Activated T-cell treated with anti-CD3 and anti-CD28 coated beads for 4 hours (primary cell): ENCODE results near the gene ABHD4.
A peak's percentile ranks its signal among the peaks of the same experiment; 100 is the strongest.
"Not testable (repeated sequence)": the region's sequence is repeated elsewhere in the genome, so short reads cannot be mapped to it uniquely, and the experiment has no call there.

ENCODE experiments used
- DNase-seq: peaks from one replicate; pipeline ENCODE4 v3.0.0-alpha.2; 2020

Gene ABHD4

DNA sequence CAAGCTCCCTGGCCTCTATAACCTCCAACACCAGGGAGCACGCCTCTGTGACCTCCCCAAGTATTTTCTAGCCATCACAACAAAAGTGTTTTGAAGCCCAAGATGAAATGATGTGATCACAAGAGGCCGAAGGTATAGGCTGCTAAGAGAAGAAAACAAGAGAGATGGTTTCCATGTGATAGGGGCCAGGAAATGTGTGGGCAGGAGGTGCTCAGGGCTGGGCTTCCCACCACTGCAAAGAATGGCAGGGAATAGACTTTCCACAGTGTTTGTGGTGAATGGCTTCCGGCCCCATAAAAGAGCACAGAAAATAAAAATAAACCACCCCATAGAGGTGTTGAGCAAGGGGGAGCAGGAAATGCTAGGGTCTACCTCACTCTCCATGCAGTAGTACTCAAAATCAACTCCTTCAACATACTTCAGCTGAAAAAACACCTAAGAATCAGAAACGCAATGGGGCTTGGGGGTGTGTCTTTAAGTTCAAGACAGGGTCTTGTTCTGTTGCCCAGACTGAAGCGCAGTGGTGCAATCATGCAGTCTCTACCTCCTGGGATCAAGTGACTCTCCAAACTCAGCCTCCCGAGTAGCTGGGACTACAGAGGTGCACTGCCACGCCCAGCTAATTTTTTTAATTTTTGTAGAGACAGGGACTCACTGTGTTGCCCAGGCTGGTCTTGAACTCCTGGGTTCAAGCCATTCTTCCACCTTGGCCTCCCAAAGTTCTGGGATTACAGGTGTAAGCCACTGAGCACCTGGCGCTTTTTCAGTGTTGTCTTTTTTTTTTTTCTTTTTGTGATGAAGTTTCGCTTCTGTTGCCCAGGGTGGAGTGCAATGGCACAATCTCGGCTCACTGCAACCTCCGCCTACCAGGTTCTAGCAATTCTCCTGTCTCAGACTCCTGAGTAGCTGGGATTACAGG, 36.2 kb upstream of the ABHD4 start:
- DNase-seq = peak; percentile 67

DNA sequence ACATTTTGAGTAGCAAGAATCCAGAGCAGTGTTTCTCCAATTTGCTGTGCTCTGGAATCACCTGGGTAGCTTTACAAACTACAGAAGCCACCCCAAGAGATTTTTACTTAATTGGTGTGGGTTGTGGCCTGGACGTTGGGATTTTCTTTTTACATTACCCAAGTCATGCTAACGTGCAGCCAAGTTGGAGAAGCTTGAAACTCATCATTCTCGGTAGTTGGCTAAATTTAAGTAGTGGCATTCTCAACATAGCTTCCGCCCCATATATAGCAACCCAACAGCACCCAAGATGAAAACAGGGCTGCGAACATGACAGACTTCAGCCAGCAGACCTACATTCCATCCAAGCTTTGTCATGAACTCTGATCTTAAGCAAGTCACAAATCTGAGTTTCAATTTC, 34.1 kb upstream of the ABHD4 start:
- DNase-seq = no peak

DNA sequence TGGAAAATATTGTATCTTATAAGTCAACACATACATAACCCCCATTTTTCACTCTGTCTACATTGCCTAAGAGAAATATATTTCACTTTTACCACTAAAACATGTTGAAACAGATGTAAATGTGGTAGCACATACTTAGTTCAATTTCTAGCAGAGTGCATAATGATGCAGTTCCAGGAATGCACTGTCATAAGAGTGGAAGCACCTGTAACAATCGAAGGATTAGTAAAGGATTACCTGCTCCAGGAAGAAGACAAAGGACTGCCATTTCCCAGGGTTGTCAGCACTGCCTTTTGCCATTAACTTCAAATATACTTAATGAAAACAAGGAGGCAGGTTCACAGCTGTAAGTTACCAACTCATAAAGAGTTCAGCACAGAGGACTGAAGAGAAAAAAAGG, 33.6 kb upstream of the ABHD4 start:
- DNase-seq = no peak

DNA sequence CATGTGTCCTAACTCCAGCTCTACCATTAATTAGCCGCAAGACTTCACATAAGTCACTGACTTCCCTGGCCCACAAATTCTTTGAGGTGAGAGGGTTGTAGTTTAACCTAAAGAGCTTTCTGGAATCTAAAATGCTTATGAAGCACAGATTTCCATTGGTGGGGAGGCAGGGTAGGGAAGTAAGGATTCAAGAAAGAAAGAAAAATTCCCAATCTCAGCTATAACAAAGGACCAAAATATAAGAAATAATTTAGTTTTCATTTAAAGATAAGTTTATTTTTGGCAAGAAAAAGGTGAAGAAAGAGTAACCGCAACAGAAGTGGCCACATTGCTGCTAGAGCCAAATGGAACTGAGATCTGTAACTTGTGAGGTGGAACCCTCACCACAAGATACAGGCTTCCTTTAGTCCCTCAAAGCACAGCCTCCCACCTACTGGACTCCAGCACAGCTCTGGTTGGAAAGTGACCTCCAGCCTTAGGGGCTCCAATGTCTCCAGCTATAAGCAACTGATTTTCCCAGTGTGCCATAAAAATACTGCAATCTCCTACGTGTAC, 32.6 kb upstream of the ABHD4 start:
- DNase-seq = no peak

DNA sequence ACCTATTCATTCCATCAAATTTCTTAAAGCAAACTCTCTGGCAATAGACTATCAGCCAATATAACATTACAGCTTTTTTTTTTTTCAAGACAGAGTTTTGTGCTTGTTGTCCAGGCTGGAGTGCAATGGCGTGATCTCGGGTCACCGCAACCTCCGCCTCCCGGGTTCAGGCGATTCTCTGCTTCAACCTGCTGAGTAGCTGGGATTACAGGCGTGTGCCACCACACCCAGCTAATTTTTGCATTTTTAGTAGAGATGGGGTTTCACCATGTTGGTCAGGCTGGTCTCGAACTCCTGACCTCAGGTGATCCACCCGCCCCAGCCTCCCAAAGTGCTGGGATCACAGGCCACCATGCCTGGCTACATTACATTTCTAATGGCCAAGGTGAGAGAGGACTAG, 31.8 kb upstream of the ABHD4 start:
- DNase-seq = not testable (repeated sequence)

DNA sequence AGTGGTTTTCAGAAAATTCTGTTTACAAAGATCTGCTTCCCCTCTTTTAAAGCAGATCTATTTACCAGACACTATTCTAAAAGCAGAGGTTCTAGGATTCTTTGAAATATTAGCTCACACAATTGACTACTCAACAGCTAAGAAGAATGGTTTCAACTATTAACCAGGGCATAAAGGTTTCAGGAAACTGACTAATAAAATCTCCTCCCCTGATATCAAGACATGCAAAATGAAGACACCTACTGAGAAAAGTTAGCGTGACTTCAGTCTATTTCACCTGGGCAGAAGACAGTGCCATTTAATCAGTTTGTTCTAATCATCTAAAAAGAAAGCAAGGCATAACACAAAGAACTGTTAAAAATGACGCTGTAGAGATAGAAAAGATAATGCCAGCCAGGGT, 31.3 kb upstream of the ABHD4 start:
- DNase-seq = no peak

DNA sequence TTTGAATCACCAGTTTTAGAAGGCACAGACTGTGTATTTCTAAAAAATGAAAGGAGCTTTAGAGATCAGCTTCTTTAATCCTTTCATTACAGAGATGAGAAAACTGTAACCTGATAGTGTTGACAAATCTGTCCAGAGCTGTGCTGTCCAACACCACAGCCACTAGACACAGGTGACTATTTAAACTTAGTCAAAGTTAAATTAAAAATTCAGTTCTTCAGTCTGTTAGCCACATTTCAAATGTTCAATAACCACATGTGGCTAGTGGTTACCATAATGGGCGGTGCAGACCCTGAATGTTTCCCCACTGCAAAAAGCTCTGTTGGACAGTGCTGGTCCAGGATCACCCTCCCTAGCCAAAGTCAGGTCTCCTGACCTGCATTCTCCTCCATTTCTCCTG, 30.7 kb upstream of the ABHD4 start:
- DNase-seq = no peak

DNA sequence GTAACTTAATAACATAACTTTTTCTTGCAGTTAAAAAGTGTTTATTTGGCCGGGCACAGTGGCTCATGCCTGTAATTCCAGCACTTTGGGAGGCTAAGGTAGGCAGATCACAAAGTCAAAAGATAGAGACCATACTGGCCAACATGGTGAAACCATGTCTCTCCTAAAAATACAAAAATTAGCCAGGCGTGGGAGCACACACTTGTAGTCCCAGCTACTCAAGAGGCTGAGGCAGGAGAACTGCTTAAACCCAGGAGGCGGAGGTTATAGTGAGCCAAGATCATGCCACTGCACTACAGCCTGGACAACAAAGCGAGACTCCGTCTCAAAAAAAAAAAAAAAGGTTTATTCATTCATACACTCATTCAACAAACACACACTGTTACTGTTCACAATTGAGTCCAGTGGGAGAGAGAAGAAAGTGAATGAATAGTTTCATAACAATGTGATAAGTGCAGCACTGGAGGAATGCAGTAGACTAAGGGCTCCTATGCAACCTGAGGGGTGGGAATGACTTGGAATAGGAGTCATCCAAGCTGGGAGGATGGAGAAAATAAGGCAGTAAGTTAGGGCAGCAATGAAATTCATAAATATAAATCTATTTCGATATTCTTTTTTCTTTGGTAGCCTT, 28.9 kb upstream of the ABHD4 start:
- no peak for DNase-seq

DNA sequence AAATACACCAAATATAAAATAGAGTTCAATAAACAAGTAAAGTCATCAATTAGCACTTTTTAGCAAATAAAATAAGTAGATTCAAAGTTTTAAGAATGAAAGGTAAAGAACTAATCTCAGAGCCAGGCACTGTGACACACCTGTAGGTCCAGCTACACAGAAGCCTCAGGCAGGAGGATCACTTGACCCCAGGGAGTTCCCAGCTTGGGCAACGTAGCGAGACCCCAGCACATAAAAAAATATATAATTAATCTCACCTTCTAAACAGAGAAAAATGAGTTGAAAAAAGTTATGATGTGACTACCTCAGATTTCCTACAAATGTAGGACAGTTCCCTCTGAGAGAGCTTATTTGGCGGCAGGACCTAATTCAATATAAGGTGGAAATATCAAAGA, 28.4 kb upstream of the ABHD4 start:
- DNase-seq = no peak

DNA sequence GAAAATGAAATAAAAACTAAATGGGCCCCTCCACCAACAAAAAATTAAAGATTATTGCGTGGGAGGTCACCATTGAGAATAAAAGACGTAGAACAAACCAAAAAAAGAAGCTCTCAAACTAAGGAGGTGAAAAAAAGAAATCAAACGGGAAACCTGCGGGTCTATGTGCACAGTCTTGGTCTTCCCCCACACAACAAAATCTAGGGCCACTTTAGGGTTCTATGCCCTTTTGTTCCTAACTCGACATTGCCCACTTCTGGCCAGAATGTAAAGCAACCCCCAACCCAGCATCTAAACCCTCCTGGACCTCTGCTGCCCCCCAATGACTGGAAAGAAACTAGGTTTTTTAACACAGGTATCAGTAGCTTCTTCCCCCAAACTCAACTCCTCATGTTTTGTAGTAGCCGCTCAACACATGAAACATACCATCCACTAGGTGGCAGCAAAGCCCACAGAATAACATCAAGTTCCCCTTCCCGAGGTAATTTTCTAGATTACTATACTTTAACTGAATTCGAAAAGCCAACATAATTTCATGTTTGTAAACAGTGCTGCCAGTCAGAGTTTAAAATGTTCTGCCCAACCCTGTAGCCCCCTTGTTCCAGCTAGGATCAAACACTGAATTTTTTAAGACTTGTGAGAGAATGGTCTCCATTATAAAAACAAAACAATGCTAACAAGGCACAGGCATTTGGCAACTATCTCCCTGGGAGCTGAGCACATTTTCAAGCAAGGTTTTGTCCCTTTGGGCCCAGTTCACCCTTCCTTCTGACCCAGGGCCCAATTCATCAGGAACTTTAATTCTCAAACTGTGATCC, 27.8 kb upstream of the ABHD4 start:
- DNase-seq = peak; percentile 77

DNA sequence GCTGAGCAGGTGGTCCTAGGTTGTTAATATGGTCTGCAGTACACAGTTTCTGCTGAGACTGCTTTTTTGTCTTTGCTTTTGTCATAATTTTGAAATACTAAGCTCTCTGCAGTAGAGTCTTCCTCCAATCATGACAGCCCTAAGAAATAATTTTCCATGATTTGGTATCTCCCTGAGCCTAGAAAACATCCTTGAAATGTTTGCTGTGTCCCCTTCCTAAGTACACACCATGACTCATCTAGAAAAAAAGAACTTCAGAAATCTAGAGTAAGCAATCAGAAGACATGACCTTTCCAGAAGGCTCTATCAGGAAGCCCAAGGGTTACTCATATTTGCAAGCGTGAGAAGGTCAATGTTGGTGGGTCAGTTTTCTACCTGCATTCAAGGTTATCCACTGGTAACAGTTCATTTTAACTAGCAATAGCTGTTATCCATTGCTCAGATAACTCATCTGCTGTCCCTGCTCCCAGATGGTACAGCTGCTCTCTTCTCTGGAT, 25.5 kb upstream of the ABHD4 start:
- no peak for DNase-seq

DNA sequence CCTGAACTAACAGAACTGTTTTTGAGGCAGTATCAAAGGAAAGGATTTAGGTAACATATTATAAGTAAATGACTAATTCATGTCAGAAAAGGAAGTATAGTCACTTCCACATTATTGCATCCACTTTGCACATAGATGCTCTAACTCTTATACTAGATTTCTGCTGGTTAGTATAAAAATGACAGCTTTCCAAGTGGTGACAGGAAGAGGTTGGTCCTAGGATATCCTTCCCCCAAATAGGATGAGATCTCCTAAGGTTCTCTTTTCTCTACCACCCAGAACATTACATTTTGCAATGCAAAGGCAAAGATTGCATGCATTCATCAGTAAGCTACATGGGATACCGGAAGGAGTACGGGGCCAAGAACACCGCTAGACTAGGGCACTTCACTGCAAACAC, 24.3 kb upstream of the ABHD4 start:
- DNase-seq = no peak

DNA sequence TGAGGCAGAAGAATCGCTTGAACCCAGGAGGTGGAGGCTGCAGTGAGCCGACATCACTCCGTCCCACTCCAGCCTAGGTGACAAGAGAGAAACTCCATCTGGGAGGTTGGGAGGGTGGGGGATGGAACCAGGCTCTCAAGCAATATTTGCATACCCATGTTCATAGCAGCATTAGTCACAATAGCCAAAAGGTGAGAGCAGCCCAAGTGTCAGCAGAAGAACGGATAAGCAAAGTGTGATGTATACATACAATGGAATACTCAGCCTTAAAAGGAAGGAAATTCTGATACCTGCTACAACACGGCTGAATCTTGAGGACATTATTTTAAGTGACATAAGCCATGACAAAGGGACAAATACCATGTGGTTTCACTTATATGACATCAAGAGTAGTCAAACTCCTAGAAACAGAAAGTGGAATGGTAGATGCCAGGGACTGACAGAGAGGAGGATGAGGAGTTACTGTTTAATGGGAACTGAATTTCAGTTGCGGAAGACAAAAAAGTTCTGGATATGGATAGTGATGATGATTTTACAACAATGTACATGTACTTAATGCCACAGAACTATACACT, 20.7 kb upstream of the ABHD4 start:
- no peak for DNase-seq

DNA sequence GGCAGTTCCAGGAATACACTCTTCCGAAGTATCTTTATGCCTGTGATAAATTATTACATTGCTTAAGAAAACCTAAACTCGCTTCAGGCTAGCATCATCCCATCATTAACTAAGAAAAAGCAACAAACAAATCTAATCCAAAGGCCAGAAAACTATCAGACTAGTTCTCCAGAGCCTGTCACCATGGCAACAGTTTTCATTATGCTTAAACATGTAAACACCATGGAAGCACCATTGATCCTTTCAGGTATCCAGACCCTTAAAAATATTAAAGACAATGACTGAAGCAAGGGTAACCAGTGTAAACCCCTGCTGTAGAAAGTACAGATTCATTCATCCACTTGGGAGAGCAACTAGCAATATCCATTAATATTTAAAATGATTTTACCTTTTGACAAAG, 18.9 kb upstream of the ABHD4 start:
- no peak for DNase-seq

DNA sequence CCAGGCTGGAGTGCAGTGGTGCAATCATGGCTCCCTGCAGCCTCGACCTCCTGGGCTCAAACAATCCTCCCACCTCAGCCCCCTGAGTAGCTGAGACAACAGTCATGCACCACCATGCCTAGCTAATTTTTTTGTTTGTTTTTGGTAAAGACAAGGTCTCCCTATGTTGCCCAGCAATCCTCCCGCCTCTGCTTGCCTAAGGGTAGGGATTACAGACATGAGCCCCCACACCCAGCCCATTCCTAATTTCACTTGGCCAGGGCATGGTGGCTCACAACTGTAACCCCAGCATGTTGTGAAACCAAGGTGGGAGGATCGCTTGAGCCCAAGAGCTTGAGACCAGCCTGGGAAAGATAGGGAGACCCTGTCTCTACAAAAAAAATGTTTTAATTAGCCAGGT, 18.2 kb upstream of the ABHD4 start:
- no peak for DNase-seq

DNA sequence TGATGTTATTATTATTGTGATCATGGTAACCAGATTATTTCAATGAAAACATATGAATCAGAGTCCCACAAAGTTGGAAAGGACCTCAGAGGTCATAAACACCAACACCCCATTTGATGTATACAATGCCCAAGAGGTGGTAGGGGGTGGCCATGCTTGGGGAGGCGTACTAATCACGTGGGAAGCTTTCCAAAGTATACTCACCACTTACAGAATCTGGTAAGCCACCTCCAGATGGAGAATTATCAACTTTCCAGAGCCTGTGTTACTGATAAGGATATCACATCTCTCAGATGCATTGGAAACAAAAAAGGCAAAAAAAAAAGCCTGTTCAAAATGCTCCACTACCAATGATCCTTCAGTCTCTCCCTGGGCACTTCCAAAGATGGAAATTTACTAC, 17.5 kb upstream of the ABHD4 start:
- DNase-seq = no peak

DNA sequence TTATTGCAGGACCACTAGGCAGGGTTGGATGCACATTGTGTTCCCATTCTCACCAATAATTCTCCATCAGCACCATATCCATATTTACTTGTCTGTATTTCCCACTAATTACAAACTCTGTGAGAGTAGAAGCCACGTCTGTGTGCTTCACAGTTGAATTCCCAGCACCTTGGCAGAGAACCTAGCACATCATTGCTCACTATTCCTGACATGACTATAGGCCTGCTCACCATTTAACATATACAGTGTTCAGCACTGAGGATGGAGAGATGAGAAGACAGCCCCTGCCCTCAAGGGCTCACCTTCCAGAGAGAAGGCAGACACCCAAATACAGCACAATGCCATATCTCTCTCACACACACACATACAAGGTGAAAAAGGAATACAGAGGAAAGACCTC, 14.1 kb upstream of the ABHD4 start:
- no peak for DNase-seq

DNA sequence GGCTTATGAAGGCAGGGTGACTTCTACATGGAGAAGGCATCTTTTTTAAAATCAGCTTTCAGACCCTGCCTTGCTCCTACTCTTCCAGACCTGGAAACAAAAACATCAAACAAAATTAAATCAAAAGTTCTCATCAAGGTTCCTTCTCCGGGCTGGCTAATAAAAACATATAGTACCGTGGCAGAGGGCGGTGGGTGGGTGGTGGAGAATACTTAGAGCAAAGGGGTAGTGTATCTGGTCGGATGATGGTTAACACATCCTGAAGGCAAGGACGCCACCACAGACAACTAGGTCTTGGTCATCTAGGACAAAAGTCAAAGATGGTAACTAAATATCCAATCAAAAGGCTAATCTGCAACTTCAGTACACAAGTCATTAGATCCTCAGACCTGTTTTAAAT, 10.9 kb upstream of the ABHD4 start:
- DNase-seq = no peak

DNA sequence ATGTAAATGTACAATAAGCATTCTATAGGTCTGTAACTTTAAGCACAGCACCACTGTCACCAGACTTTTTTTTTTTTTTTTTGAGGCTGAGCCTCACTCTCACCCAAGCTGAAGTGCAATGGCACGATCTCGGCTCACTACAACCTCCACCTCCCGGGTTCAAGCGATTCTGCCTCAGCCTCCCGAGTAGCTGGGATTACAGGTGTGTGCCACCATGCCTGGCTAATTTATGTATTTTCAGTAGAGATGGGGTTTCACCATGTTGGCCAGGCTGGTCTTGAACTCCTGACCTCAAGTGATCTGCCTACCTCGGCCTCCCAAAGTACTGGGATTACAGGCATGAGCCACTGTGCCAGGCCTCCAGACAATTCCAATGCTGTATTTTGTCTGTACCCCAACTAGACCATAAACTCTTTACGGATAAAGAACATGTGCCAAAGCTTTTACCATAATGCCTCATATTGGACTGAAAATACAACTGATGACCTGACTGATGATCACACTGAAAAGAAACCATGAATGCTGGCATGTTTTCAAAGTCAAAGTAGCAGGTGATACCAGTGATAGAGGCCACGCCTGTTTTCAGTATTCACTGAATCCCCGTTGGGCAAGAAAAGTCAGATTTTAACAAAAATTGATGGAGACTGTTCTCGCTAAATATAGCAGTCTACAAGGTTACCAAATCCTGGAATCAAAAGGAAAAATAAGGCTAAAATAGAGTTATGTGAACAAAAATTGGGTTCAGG, 10.2 kb upstream of the ABHD4 start:
- not testable (repeated sequence) for DNase-seq

DNA sequence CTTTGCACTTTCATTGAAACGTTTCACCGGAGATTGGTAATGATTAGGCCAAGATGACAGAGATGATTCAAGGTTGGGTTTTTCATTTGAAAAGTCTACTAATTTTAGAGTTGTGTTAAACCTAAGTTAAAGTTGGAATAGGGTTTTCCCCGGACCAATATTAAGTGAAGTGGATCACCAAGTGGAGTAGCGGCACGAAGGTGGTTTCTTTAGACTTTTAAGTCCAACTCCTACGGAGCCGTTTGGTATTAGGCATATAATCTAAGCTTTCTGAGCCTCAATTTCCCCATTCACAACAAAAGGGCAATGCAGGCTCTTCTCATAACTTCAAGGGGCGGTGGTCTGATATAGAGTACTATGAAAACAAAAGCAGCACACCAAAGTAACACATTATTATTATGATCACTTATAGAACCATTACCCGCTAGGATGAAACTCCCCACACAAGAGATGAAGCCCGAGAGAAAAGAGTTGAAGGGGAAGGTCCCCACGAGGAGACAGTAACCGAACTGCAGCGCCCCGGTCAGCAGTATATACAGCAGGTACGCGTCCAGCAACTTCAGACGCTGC, 9.5 kb upstream of the ABHD4 start:
- no peak for DNase-seq

DNA sequence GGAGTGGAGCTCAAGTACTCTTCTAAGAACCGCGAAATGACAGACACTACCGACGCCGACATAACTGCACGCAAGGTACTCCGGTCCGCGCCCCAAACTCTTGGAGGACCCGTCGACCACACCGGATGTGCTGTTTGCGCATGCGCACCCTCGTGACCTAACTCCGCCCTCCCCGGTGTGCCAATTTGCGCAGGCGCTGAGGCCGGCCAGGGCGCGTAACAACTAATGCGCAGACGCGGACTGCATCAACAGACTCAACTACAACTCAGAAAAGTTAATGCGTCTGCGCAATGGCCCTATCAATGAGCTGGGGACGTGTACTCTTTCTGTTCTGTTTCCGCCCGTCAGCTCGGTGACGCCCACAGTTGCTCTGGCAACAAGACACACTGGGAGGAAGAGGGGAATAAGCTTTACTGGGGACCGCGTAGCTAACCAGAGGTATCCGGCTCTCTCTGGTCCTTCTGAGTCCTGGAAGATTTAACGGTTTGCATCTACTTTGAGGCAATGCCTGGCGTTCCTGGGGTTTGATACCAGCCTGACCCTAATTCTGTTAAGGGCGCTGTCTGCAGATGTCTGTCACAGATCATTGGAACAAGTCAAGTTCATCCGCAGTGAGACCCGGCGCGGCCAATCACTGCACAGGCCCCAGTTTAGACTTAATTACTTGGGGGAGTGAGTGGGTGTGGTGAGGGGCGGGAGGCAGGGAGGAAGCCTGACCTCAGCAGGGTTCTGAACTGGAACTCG, 8.8 kb upstream of the ABHD4 start, which contains the start of gene DAD1:
TSS of gene DAD1 (minus strand) at position 129 of the 744 bp plus-strand sequence. CDS start at position 62, 67 bp downstream.
- DNase-seq = peak; percentile 99
